ENCODE data around the gene PAXX. TPM values are rescaled to one million over a fixed set of nuclear protein-coding genes. Genes with fewer than 3 reads are reported as not detected.

Gene PAXX
- total RNA-seq, 1 experiment from 2014 or later: 89.0 TPM

GRCh38 chr9:136969150-136969549 lies 23.1 kb upstream of the PAXX start (continued):
- TF ChIP-seq ZBTB33 (IDR thresholded peaks at IDR 0.05; ENCODE audit: extremely low read depth, insufficient replicate concordance, low read length) (no peak), ZFX (IDR thresholded peaks at IDR 0.05) (no peak), POLR2AphosphoS5 (IDR thresholded peaks at IDR 0.05; ENCODE audit: low read depth, low read length) (no peak), EZH2phosphoT487 (IDR thresholded peaks at IDR 0.05; ENCODE audit: borderline replicate concordance) (no peak), SIN3A (IDR thresholded peaks at IDR 0.05; ENCODE audit: low read depth) (no peak), TCF7L2 (IDR thresholded peaks at IDR 0.05; ENCODE audit: borderline replicate concordance, extremely low read depth, insufficient read depth, insufficient read length) (no peak), CEBPB (IDR thresholded peaks at IDR 0.05; ENCODE audit: low read depth) (no peak), CBX3 (IDR thresholded peaks at IDR 0.05; ENCODE audit: low read depth) (no peak), POLR2A (IDR thresholded peaks at IDR 0.05; ENCODE audit: borderline replicate concordance, extremely low read depth, insufficient read depth, insufficient read length) (no peak)

DNA sequence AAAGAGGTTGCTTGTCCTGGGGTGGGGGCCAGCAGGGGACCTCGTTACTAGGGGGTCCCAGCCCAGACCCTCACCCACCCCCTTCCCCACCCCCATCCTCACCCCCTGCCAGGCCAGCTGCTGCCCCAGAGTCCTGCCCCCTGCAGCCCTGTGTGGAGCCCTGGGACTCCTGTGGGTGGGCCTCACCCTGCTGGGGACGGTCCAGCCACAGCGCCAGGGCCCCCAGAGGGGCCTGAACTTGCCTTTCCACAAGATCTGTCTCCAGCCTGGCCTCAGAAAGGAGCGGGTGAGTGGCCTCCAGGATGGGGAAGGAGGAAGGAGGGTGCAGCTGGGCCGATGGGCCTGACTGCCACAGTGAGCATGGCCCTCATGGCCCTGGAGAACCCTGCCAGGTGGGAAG lies 22.4 kb upstream of the PAXX start:
- ATAC-seq: no peak
- Histone ChIP-seq H3K4me1 (ENCODE audit: control insufficient read depth in 1 of 2, insufficient read depth in 2 of 2, low read length in 2 of 2) (peaks cover 2 to 16% of the 10 kb centered on the region in 2 experiments), H3K4me2 (ENCODE audit: low read length) (no peak overlapping the region), H3K27ac (ENCODE audit: low read depth, low read length) (no peak overlapping the region), H3K27me3 (ENCODE audit: insufficient read depth, low read length) (no peaks in the 10 kb centered on the region), H3K9me2 (ENCODE audit: insufficient read depth) (no peaks in the 10 kb centered on the region), H3K9me3 (ENCODE audit: control insufficient read depth in 1 of 2, insufficient read depth in 1 of 2, low read depth in 1 of 2, low read length in 2 of 2) (no peaks in the 10 kb centered on the region), H3K79me2 (ENCODE audit: insufficient read depth, low read length) (no peaks in the 10 kb centered on the region), H3K36me3 (ENCODE audit: control insufficient read depth in 1 of 2, insufficient read depth in 2 of 2, low read length in 2 of 2) (no peaks in the 10 kb centered on the region), H3K9ac (ENCODE audit: low read length) (no peak overlapping the region), H2AFZ (ENCODE audit: low read depth, low read length, poor library complexity, severe bottlenecking) (no peak overlapping the region), H4K20me1 (ENCODE audit: insufficient read depth) (no peaks in the 10 kb centered on the region), H3K4me3 (replicated peaks in 1 of 2; ENCODE audit: low read depth in 1 of 2, low read length in 2 of 2) (no peak overlapping the region)
- no TSS peak for BruUV-seq (replicated peaks)
- ChIA-PET CTCF (no interaction called here), POLR2A (interaction anchor here (1.2 kb wide), 1 partner anchor 9 kb away, joined by 5 read pairs; no protein-coding TSS in a partner anchor), RAD21 (ENCODE audit: low non-redundant PET in 1 of 2, low total read pairs in 2 of 2, uncharacterized antibody in 2 of 2, unreplicated experiment in 2 of 2) (no interaction called here)
- no peak for DNase-seq (ENCODE audit: low read depth, low spot score)
- intact Hi-C loops (cut with micrococcal nuclease): no loop called here
- no peak for TF ChIP-seq SP1 (IDR thresholded peaks at IDR 0.05; ENCODE audit: low read depth)
- TF ChIP-seq FOSL1 (IDR thresholded peaks at IDR 0.05; ENCODE audit: low read depth): no peak
- TF ChIP-seq EZH2phosphoT487 (IDR thresholded peaks at IDR 0.05; ENCODE audit: borderline replicate concordance): no peak
- TF ChIP-seq POLR2AphosphoS5 (IDR thresholded peaks at IDR 0.05; ENCODE audit: low read depth, low read length): no peak
- no peak for TF ChIP-seq ZBTB33 (IDR thresholded peaks at IDR 0.05; ENCODE audit: extremely low read depth, insufficient replicate concordance, low read length)
- TF ChIP-seq SRF (IDR thresholded peaks at IDR 0.05; ENCODE audit: low read depth): no peak
- TF ChIP-seq YY1 (IDR thresholded peaks at IDR 0.05; ENCODE audit: extremely low read depth, insufficient replicate concordance, low read depth, low read length): no peak
- TF ChIP-seq, protein P1, sequence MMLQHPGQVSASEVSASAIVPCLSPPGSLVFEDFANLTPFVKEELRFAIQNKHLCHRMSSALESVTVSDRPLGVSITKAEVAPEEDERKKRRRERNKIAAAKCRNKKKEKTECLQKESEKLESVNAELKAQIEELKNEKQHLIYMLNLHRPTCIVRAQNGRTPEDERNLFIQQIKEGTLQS (IDR thresholded peaks at IDR 0.05): no peak
- TF ChIP-seq, protein P2, sequence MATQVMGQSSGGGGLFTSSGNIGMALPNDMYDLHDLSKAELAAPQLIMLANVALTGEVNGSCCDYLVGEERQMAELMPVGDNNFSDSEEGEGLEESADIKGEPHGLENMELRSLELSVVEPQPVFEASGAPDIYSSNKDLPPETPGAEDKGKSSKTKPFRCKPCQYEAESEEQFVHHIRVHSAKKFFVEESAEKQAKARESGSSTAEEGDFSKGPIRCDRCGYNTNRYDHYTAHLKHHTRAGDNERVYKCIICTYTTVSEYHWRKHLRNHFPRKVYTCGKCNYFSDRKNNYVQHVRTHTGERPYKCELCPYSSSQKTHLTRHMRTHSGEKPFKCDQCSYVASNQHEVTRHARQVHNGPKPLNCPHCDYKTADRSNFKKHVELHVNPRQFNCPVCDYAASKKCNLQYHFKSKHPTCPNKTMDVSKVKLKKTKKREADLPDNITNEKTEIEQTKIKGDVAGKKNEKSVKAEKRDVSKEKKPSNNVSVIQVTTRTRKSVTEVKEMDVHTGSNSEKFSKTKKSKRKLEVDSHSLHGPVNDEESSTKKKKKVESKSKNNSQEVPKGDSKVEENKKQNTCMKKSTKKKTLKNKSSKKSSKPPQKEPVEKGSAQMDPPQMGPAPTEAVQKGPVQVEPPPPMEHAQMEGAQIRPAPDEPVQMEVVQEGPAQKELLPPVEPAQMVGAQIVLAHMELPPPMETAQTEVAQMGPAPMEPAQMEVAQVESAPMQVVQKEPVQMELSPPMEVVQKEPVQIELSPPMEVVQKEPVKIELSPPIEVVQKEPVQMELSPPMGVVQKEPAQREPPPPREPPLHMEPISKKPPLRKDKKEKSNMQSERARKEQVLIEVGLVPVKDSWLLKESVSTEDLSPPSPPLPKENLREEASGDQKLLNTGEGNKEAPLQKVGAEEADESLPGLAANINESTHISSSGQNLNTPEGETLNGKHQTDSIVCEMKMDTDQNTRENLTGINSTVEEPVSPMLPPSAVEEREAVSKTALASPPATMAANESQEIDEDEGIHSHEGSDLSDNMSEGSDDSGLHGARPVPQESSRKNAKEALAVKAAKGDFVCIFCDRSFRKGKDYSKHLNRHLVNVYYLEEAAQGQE (IDR thresholded peaks at IDR 0.05; ENCODE audit: low read depth): no peak
- TF ChIP-seq ELF1 (IDR thresholded peaks at IDR 0.05; ENCODE audit: borderline replicate concordance, low read depth): no peak
- no peak for TF ChIP-seq ZNF274 (IDR thresholded peaks at IDR 0.05; ENCODE audit: low read depth, low read length)

Measured in HCT116 (cell line).